HepG2 (cell line): ENCODE measurements around the gene ARMC10. TPM values are rescaled to one million over a fixed set of nuclear protein-coding genes. Genes with fewer than 3 reads are reported as not detected.
"Not testable (repeated sequence)": the region's sequence is repeated elsewhere in the genome, so short reads cannot be mapped to it uniquely, and the experiment has no call there.

Experiments
- ATAC-seq: fragments of 200-7000 bp; cut with Tn5 transposase; 3 replicates; pipeline ENCODE4 v1.9.1; 2020; ENCODE audit warnings: mild to moderate bottlenecking, moderate library complexity
- BruUV-seq: library from RNA; stranded (reverse); fragments of 400-500 nt; replicated peaks from 2 replicates; lab custom pipeline; 2021; lab: Mats Ljungman, UMichigan
- CTCF ChIA-PET: fragments of 300-600 bp; formaldehyde crosslinking; extraction: SDS; loops from one replicate; lab custom pipeline; 2021; ENCODE audit warnings: low total read pairs, inconsistent platforms, low intra/inter-chr PET ratio; lab: Yijun Ruan, JAX
- POLR2A ChIA-PET: fragments of 350-600 bp; sonication (Branson Sonifier 250); formaldehyde crosslinking; loops from one replicate; lab custom pipeline; 2020; ENCODE audit warnings: antibody characterized with exemption, inconsistent platforms; lab: Yijun Ruan, JAX
- DNase-seq: peaks from one replicate; pipeline ENCODE4 v3.0.0-alpha.2; 2015; ENCODE audit warnings: low spot score
- FAIRE-seq: peaks from 3 replicates; lab custom pipeline; 2011; peaks lifted over from hg19 to GRCh38; lab: Jason Lieb, UNC
- H2AFZ ChIP-seq: one replicate; pipeline ENCODE4 v1.6.1; 2011; ENCODE audit warnings: low read length, inconsistent platforms
- H3K27ac ChIP-seq: fragments of 300-600 bp; 3 replicates; pipeline ENCODE4 v1.8.0; 2011; ENCODE audit warnings: mixed run types, mild to moderate bottlenecking, mixed read lengths, low read length, inconsistent platforms; ENCODE audit not compliant: insufficient read depth; ENCODE audit errors: extremely low read length
- H3K27me3 ChIP-seq, 2 experiments: fragments of 200-600 bp in 1 of 2; 2 replicates in 1 of 2; 3 replicates in 1 of 2; pipeline versions ENCODE4 v1.6.0 to v1.8.0; 2011; ENCODE audit warnings: low read length in 2 of 2, mild to moderate bottlenecking in 2 of 2, moderate library complexity in 2 of 2, inconsistent platforms in 1 of 2; ENCODE audit not compliant: insufficient read depth in 2 of 2, control insufficient read depth in 1 of 2
- H3K36me3 ChIP-seq, 2 experiments: fragments of 200-600 bp in 1 of 2; replicated peaks in 1 of 2; 2 replicates in 1 of 2; 3 replicates in 1 of 2; pipeline versions ENCODE4 v1.5.1 to v1.8.0; 2011; ENCODE audit warnings: low read length in 2 of 2, inconsistent platforms in 1 of 2; ENCODE audit not compliant: insufficient read depth in 2 of 2, control insufficient read depth in 1 of 2
- H3K4me1 ChIP-seq: 2 replicates; pipeline ENCODE4 v1.5.1; 2012; ENCODE audit warnings: low read length, inconsistent platforms; ENCODE audit not compliant: insufficient read depth
- H3K4me2 ChIP-seq: 2 replicates; pipeline ENCODE4 v1.6.0; 2011; ENCODE audit warnings: low read depth, low read length, inconsistent platforms
- H3K4me3 ChIP-seq, 3 experiments: fragments of 200-600 bp in 1 of 3; sonication (generic), shearing (Covaris generic) in 1 of 3; replicated peaks in 1 of 3; 2 replicates each; pipeline ENCODE4 v1.5.1; 2011 to 2016; ENCODE audit warnings: low read length in 3 of 3, inconsistent platforms in 2 of 3, low read depth in 2 of 3, mild to moderate bottlenecking in 2 of 3, control low read depth in 1 of 3, mixed read lengths in 1 of 3; ENCODE audit not compliant: insufficient read depth in 1 of 3
- H3K79me2 ChIP-seq: one replicate; pipeline ENCODE4 v1.6.1; 2011; ENCODE audit warnings: low read length, inconsistent platforms; ENCODE audit not compliant: insufficient read depth
- H3K9ac ChIP-seq: 2 replicates; pipeline ENCODE4 v1.6.0; 2011; ENCODE audit warnings: mild to moderate bottlenecking, low read depth, low read length, inconsistent platforms; ENCODE audit not compliant: insufficient read depth
- H3K9me3 ChIP-seq: 2 replicates; pipeline ENCODE4 v1.5.1; 2012; ENCODE audit warnings: mild to moderate bottlenecking, low read length
- H4K20me1 ChIP-seq: 2 replicates; pipeline ENCODE4 v1.6.0; 2011; ENCODE audit warnings: inconsistent platforms, mild to moderate bottlenecking, low read length, moderate library complexity; ENCODE audit not compliant: insufficient read depth
- FOXA1 ChIP-seq, 2 experiments: fragments of 450-650 bp in 1 of 2; sonication (generic) in 1 of 2; formaldehyde crosslinking in 1 of 2; IDR thresholded peaks; 2 replicates each; pipeline versions ENCODE4 v1.4.0 to v1.6.1; 2016 to 2020; ENCODE audit warnings: missing genetic modification reagents in 1 of 2
- HDAC2 ChIP-seq: sonication (generic); formaldehyde crosslinking; IDR thresholded peaks from 2 replicates; pipeline ENCODE4 v1.4.0; 2020; ENCODE audit warnings: missing genetic modification reagents
- KDM5B ChIP-seq: sonication (generic); formaldehyde crosslinking; IDR thresholded peaks from 2 replicates; pipeline ENCODE4 v1.4.0; 2020; ENCODE audit warnings: missing genetic modification reagents, mild to moderate bottlenecking, borderline replicate concordance
- MED1 ChIP-seq: sonication (generic); formaldehyde crosslinking; IDR thresholded peaks from 2 replicates; pipeline ENCODE4 v1.4.0; 2020; ENCODE audit warnings: missing genetic modification reagents
- SP4 ChIP-seq: sonication (generic); formaldehyde crosslinking; IDR thresholded peaks from 2 replicates; pipeline ENCODE4 v1.8.1; 2023; ENCODE audit warnings: mild to moderate bottlenecking, missing genetic modification reagents
- SSRP1 ChIP-seq: IDR thresholded peaks from 2 replicates; pipeline ENCODE4 v1.6.1; 2016; ENCODE audit warnings: control low read depth
- ZGPAT ChIP-seq: IDR thresholded peaks from 2 replicates; pipeline ENCODE4 v1.6.1; 2016; ENCODE audit warnings: mild to moderate bottlenecking
- ZNF180 ChIP-seq: sonication (generic); formaldehyde crosslinking; IDR thresholded peaks from 2 replicates; pipeline ENCODE4 v1.4.0; 2020; ENCODE audit warnings: low read depth, missing genetic modification reagents, borderline replicate concordance
- ZNF34 ChIP-seq: sonication (generic); formaldehyde crosslinking; IDR thresholded peaks from 2 replicates; pipeline ENCODE4 v1.4.0; 2020; ENCODE audit warnings: mild to moderate bottlenecking, missing genetic modification reagents, borderline replicate concordance
- ZNF446 ChIP-seq: sonication (generic); formaldehyde crosslinking; IDR thresholded peaks from 2 replicates; pipeline ENCODE4 v1.5.0; 2020; ENCODE audit warnings: mild to moderate bottlenecking, missing genetic modification reagents
- ZNF501 ChIP-seq: sonication (generic); formaldehyde crosslinking; IDR thresholded peaks from 2 replicates; pipeline ENCODE4 v1.5.1; 2020; ENCODE audit warnings: mild to moderate bottlenecking, moderate library complexity, missing genetic modification reagents
- WGBS: methylation state at CpG from one replicate; pipeline ENCODE4 v1.1.6; 2017; ENCODE audit warnings: low lambda C conversion rate; 5-methylcytosine and 5-hydroxymethylcytosine counted together
- in situ Hi-C: cut with HindIII; loops from 2 replicates; pipeline ENCODE4 v1.10.0; 2017; ENCODE audit warnings: low pct_unique_long_range_greater_than_20kb; ENCODE audit not compliant: extremely low pct_ligation_motif_present
- intact Hi-C: fragments of 100-400 bp; cut with micrococcal nuclease; formaldehyde crosslinking; loops from one replicate; pipeline ENCODE4 v1.10.0; 2022; ENCODE audit not compliant: unreplicated experiment
- polyA plus RNA-seq, 8 experiments: library from polyadenylated mRNA; depleted of rRNA in 3 of 8; stranded (reverse) in 7 of 8; unstranded in 1 of 8; fragments of >200 nt; fragmentation: Illumina TruSeq in 4 of 8; extraction: Trizol in 4 of 8; gene quantifications; 2 replicates each; pipeline versions ENCODE4 v1.2.1 to v1.2.3, GENCODE V29; 2011 to 2016; ENCODE audit warnings: low read depth in 4 of 8, missing spikeins in 1 of 8, mixed read lengths in 1 of 8; ENCODE audit not compliant: insufficient read depth in 1 of 8
- total RNA-seq, 5 experiments: library from RNA; depleted of rRNA; stranded (reverse); fragments of >200 nt; fragmentation: Illumina TruSeq; extraction: Trizol; gene quantifications; 2 replicates each; pipeline ENCODE4 v1.2.3, GENCODE V29; 2016; ENCODE audit warnings: low read depth in 1 of 5
- TF ChIP-seq, protein P1 (sequence below): sonication (generic); formaldehyde crosslinking; IDR thresholded peaks from 2 replicates; pipeline ENCODE4 v1.4.0; 2020; ENCODE audit warnings: mild to moderate bottlenecking, missing genetic modification reagents
- TF ChIP-seq, protein P2 (sequence below): sonication (generic); formaldehyde crosslinking; IDR thresholded peaks from 2 replicates; pipeline ENCODE4 v1.5.1; 2020; ENCODE audit warnings: mild to moderate bottlenecking, missing genetic modification reagents, moderate library complexity

The ARMC10 gene
- total and polyA plus RNA-seq, 2 of the 13 experiments (the other 11 are each of a cell fraction or from before 2014, with no cell fraction given): 11.3 to 23.7 TPM

GRCh38 chr7:103106005-103106702, 31.2 kb downstream of the ARMC10 start (continued):
- TF ChIP-seq FOXA1 (IDR thresholded peaks at IDR 0.05) (no peak), FOXA1 (CRISPR knock-in tag; IDR thresholded peaks at IDR 0.05) (peak; percentile 94), ZNF34 (CRISPR knock-in tag) (no peak), ZNF501 (CRISPR knock-in tag) (peak; percentile 63), ZNF180 (no peak), SP4 (CRISPR knock-in tag) (no peak), KDM5B (peak; percentile 22; the same call in 1 of the 2 replicates), SSRP1 (0 out of 2 replicates have a peak, but pooled peaks have one; percentile 69), HDAC2 (CRISPR knock-in tag) (peak; percentile 87), ZNF446 (CRISPR knock-in tag) (no peak)

DNA sequence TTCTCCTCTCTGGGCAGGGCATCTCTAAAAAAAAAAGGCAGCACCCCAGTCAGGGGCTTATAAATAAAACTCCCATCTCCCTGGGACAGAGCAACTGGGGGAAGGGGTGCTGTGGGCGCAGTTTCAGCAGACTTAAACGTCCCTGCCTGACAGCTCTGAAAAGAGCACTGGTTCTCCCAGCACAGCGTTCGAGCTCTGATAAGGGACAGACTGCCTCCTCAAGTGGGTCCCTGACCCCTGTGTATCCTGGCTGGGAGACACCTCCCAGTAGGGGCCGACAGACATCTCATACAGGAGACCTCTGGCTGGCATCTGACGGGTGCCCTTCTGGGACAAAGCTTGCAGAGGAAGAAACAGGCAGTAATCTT, 31.7 kb downstream of the ARMC10 start:
- H3K4me1 ChIP-seq: peaks cover 26% of the 10 kb centered on the region
- TF ChIP-seq ZGPAT (CRISPR knock-in tag) (peak; percentile 7; the same call in 1 of the 2 replicates), MED1 (CRISPR knock-in tag) (peak; percentile 9; the same call in 1 of the 2 replicates)
- TF ChIP-seq, protein P1, sequence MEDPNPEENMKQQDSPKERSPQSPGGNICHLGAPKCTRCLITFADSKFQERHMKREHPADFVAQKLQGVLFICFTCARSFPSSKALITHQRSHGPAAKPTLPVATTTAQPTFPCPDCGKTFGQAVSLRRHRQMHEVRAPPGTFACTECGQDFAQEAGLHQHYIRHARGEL (CRISPR knock-in tag): 0 out of 2 replicates have a peak, but pooled peaks have one; percentile 30
- TF ChIP-seq, protein P2, sequence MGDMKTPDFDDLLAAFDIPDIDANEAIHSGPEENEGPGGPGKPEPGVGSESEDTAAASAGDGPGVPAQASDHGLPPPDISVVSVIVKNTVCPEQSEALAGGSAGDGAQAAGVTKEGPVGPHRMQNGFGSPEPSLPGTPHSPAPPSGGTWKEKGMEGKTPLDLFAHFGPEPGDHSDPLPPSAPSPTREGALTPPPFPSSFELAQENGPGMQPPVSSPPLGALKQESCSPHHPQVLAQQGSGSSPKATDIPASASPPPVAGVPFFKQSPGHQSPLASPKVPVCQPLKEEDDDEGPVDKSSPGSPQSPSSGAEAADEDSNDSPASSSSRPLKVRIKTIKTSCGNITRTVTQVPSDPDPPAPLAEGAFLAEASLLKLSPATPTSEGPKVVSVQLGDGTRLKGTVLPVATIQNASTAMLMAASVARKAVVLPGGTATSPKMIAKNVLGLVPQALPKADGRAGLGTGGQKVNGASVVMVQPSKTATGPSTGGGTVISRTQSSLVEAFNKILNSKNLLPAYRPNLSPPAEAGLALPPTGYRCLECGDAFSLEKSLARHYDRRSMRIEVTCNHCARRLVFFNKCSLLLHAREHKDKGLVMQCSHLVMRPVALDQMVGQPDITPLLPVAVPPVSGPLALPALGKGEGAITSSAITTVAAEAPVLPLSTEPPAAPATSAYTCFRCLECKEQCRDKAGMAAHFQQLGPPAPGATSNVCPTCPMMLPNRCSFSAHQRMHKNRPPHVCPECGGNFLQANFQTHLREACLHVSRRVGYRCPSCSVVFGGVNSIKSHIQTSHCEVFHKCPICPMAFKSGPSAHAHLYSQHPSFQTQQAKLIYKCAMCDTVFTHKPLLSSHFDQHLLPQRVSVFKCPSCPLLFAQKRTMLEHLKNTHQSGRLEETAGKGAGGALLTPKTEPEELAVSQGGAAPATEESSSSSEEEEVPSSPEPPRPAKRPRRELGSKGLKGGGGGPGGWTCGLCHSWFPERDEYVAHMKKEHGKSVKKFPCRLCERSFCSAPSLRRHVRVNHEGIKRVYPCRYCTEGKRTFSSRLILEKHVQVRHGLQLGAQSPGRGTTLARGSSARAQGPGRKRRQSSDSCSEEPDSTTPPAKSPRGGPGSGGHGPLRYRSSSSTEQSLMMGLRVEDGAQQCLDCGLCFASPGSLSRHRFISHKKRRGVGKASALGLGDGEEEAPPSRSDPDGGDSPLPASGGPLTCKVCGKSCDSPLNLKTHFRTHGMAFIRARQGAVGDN (CRISPR knock-in tag): peak; percentile 3; the same call in 1 of the 2 replicates
- CTCF ChIA-PET, BruUV-seq, DNase-seq, in situ Hi-C loops, H3K9me3 ChIP-seq, H3K27me3 ChIP-seq, H4K20me1 ChIP-seq, FAIRE-seq, H3K36me3 ChIP-seq, H3K79me2 ChIP-seq, H2AFZ ChIP-seq: not testable (repeated sequence)
- POLR2A ChIA-PET: interaction anchor here (0.9 to 1.4 kb wide), 3 partner anchors 32 to 44 kb away, joined by 3 to 13 read pairs (median 6); partner anchors contain the start of genes ARMC10, FBXL13 and NAPEPLD
- WGBS: 10% methylated on average over 2 of the region's 6 CpGs
- H3K9ac ChIP-seq: 0 out of 2 replicates have a peak overlapping the region, but pooled peaks have one; percentile 15
- peak; percentile 74 for ATAC-seq
- intact Hi-C loops: loop anchor here (5.0 kb wide), 1 partner anchor 41 kb away; the partner anchor contains the start of gene NAPEPLD
- peak overlapping the region; percentile 82 for H3K4me2 ChIP-seq
- H3K4me3 ChIP-seq: peak overlapping the region in 1 of 3 experiments; percentile 58; a peak in 2 of 6 replicates
- peak overlapping the region; percentile 76 for H3K27ac ChIP-seq
